Upper lobe of left lung (tissue), 4 donors: ENCODE measurements around the gene TPMT.

Experiments
- CTCF ChIP-seq, 6 experiments: fragments of 450-650 bp in 4 of 6; fragments of 200-600 bp in 2 of 6; sonication (generic) in 2 of 6; IDR thresholded peaks; one replicate each; pipeline ENCODE4 v1.5.1; 2016 to 2019; ENCODE audit warnings: antibody characterized with exemption in 6 of 6
- POLR2A ChIP-seq, 4 donors: fragments of 450-650 bp; IDR thresholded peaks; one replicate each; pipeline ENCODE4 v1.5.1; 2016 to 2017; ENCODE audit warnings: antibody characterized with exemption in 4 of 4, mild to moderate bottlenecking in 2 of 4
- POLR2AphosphoS5 ChIP-seq, 2 donors: sonication (generic); formaldehyde crosslinking; IDR thresholded peaks; one replicate each; pipeline ENCODE4 v1.5.1; 2017; ENCODE audit warnings: antibody characterized with exemption in 2 of 2

GRCh38 chr6:18179770-18180356, 25.0 kb upstream of the TPMT start:
- no peak for TF ChIP-seq POLR2AphosphoS5 (IDR thresholded peaks at IDR 0.05)
- no peak for TF ChIP-seq CTCF (IDR thresholded peaks at IDR 0.05)
- no peak for TF ChIP-seq POLR2A (IDR thresholded peaks at IDR 0.05)
